ENCODE results near the gene RNPEPL1.
"Not testable (repeated sequence)": the region's sequence is repeated elsewhere in the genome, so short reads cannot be mapped to it uniquely, and the experiment has no call there.

The RNPEPL1 gene

GRCh38 chr2:240528406-240529040 lies 39.8 kb upstream of the RNPEPL1 start:
- DNase-seq (ENCODE audit: low read depth in 2 of 2) = no peak
- no peak overlapping the region for H3K4me3 ChIP-seq (replicated peaks in 1 of 2; ENCODE audit: low read depth in 2 of 2, low read length in 2 of 2)
- no peak for TF ChIP-seq CTCF (IDR thresholded peaks at IDR 0.05; ENCODE audit: low read depth, low read length)

GRCh38 chr2:240529344-240529999 lies 38.8 kb upstream of the RNPEPL1 start:
- H3K4me3 ChIP-seq (replicated peaks in 1 of 2; ENCODE audit: low read depth in 2 of 2, low read length in 2 of 2) = no peak overlapping the region
- no peak for TF ChIP-seq CTCF (IDR thresholded peaks at IDR 0.05; ENCODE audit: low read depth, low read length)
- no peak for DNase-seq (ENCODE audit: low read depth in 2 of 2)

GRCh38 chr2:240530181-240530580 lies 38.1 kb upstream of the RNPEPL1 start:
- no peak for DNase-seq (ENCODE audit: low read depth in 2 of 2)
- no peak for TF ChIP-seq CTCF (IDR thresholded peaks at IDR 0.05; ENCODE audit: low read depth, low read length)
- no peak overlapping the region for H3K4me3 ChIP-seq (replicated peaks in 1 of 2; ENCODE audit: low read depth in 2 of 2, low read length in 2 of 2)

GRCh38 chr2:240531038-240531437 lies 37.2 kb upstream of the RNPEPL1 start:
- TF ChIP-seq CTCF (IDR thresholded peaks at IDR 0.05; ENCODE audit: low read depth, low read length) = no peak

GRCh38 chr2:240532031-240532775 lies 36.1 kb upstream of the RNPEPL1 start:
- H3K4me3 ChIP-seq (replicated peaks in 1 of 2; ENCODE audit: low read depth in 2 of 2, low read length in 2 of 2) = no peak overlapping the region
- DNase-seq (ENCODE audit: low read depth in 2 of 2) = no peak
- TF ChIP-seq CTCF (IDR thresholded peaks at IDR 0.05; ENCODE audit: low read depth, low read length) = no peak

More at GRCh38 chr2:240531038-240531437, 37.2 kb upstream of the RNPEPL1 start:
- no peak overlapping the region for H3K4me3 ChIP-seq (replicated peaks in 1 of 2; ENCODE audit: low read depth in 2 of 2, low read length in 2 of 2)
- DNase-seq (ENCODE audit: low read depth in 2 of 2) = no peak

- no peak for TF ChIP-seq CTCF (IDR thresholded peaks at IDR 0.05; ENCODE audit: low read depth, low read length)
- no peak overlapping the region for H3K4me3 ChIP-seq (replicated peaks in 1 of 2; ENCODE audit: low read depth in 2 of 2, low read length in 2 of 2)
- DNase-seq (ENCODE audit: low read depth in 2 of 2) = no peak
Observed at GRCh38 chr2:240538031-240538780, 30.1 kb upstream of the RNPEPL1 start.

GRCh38 chr2:240539101-240539500 lies 29.2 kb upstream of the RNPEPL1 start:
- DNase-seq (ENCODE audit: low read depth in 2 of 2); H3K4me3 ChIP-seq (replicated peaks in 1 of 2; ENCODE audit: low read depth in 2 of 2, low read length in 2 of 2): not testable (repeated sequence)
